HG03460 (cell line): ENCODE data around the gene BEND5.

Experiments used
- ATAC-seq: cut with Tn5 transposase; IDR thresholded peaks from one replicate; pipeline ENCODE4 v1.9.1; 2021; ENCODE audit not compliant: unreplicated experiment

Gene BEND5, protein sequence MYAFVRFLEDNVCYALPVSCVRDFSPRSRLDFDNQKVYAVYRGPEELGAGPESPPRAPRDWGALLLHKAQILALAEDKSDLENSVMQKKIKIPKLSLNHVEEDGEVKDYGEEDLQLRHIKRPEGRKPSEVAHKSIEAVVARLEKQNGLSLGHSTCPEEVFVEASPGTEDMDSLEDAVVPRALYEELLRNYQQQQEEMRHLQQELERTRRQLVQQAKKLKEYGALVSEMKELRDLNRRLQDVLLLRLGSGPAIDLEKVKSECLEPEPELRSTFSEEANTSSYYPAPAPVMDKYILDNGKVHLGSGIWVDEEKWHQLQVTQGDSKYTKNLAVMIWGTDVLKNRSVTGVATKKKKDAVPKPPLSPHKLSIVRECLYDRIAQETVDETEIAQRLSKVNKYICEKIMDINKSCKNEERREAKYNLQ

DNA sequence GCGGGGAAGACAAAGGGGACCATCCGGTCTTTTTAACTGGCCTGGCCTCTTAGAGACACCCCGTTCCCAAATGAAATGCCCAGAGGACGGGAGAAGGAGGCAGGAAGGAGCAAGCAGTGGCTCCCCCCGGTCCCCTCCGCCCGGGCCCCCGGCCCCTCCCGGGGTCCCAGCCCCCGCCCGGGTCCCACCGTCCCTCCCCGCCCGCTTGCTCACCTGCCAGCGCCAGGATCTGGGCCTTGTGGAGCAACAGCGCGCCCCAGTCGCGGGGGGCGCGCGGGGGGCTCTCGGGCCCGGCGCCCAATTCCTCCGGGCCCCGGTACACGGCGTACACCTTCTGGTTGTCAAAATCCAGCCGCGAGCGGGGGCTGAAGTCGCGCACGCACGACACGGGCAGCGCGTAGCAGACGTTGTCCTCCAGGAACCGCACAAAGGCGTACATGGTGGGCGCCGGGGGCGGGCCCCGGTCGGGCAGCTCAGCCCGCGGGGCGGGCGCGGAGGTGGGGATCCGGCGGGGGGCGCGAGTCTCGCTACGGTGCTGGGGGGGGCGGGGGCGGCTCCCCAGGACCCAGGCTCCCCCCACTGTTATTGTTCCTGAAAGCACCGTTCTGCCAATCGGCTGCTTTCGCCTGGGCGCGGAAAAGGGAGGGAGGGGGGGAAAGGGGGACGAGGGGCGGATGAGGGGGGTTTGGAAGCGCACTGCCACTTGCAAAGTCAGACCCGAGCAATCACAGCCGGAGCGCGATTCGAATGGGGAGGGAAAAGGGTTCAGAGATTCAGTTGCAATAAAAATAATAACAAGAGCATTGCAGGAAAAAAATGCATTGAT, at the start of gene BEND5:
Gene BEND5 (minus strand): TSS at position 499 of the 826 bp plus-strand sequence. CDS start 60 bp downstream, at position 439.
- no peak for ATAC-seq

DNA sequence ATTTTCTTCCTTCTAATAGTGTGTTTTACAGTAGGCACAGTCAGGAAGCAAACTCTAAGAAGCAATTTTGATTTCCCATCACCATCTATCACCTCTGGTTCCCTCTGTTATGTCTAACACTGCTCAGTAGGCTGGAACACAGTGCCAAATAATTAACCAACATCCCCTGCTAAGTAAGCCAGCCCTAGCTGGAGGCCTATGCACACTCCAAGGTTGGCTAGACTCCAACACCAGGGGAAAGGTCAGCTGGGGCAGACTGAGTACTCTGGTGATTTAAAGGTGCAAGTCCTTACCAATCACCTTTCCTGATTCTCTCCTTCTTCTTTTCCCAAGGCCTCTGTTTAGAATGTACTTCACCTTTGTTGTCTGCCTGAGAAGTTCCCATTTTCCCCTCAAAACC, 46.5 kb upstream of the BEND5 start:
- no peak for ATAC-seq

DNA sequence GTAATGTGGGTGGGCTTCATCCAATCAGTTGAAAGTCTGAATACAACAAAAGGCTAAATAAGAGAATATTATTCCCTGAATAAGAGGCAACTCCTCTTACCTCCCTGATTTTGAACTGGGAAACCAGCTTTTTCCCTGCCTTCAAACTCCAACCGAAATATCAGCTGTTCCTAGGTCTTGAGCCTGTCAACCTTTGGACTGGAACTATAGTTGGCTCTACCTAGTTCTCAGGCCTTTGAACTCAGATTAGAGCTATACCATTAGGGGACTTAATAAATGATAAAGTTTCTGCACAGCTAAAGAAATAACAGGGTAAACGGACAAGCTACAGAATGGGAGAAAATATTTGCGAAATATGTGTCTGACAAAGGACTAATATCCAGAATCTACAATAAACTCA, 43.8 kb upstream of the BEND5 start:
- no peak for ATAC-seq

DNA sequence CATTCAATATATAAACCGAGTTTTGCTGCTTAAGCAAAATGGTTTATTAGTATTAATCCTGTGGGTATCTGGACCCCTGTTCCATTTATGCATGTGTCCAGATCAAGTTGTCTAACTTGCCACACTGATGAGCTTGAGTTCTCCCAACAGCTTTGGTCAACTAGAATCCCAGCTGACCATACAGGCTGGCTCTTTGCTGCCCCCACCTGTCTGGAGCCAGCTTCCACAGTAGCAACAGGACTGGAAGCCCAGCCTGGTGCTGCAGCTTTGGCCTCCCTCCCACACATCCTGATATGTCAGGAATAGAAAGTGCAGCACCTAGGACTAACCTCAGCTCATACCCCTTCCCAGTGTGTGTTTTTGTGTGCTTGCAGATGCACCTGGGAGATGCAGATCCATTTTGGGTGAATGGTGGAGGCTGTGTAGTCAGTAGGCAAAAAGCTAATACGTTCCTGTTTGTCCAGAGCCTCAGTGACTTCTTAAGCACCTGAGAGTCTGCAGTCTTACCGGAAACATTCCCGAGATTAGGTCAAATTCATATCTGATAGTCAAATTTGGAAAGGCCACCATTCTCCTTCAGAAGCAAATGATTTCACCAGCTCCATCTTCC, 40.9 kb upstream of the BEND5 start:
- peak; percentile 87 for ATAC-seq

DNA sequence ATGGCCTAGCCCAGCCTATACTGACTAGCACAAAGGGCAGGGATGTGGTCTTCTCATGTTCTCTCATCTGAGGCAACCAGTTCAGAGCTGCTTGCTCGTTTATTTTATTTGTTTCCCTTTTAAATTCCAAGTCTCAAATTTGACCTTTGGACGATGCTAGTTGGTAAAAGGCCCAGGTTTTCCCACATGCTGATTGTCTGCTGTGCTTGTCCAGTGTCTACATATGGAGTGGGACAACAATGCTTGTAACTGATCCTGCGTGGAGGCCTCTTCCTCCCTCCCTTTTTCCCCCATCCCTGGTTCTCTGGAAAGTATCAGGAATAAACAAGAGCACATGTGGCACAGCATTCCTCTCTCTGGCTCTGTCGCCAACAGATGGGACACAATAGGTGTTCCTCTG, 34.0 kb upstream of the BEND5 start:
- no peak for ATAC-seq

DNA sequence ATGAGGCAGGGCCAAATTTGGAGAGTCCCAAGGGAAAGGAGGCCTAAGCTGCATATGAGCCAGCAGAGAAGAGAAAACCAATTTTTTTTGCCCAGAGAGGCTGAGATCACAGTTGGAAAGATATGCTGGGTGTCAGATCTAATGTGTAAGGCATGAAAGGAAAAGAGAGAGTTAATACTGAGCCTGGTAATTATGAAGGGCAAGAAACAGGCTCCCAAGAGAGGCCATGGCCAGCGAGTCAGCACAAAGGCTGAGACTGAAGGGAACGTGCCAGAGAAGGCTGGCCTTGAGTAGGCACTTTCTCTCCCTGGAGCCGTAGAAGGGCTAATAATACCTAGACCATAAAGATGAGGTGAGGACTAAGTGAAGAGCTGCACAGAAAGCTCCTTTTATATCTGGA, 31.8 kb upstream of the BEND5 start:
- ATAC-seq: no peak

DNA sequence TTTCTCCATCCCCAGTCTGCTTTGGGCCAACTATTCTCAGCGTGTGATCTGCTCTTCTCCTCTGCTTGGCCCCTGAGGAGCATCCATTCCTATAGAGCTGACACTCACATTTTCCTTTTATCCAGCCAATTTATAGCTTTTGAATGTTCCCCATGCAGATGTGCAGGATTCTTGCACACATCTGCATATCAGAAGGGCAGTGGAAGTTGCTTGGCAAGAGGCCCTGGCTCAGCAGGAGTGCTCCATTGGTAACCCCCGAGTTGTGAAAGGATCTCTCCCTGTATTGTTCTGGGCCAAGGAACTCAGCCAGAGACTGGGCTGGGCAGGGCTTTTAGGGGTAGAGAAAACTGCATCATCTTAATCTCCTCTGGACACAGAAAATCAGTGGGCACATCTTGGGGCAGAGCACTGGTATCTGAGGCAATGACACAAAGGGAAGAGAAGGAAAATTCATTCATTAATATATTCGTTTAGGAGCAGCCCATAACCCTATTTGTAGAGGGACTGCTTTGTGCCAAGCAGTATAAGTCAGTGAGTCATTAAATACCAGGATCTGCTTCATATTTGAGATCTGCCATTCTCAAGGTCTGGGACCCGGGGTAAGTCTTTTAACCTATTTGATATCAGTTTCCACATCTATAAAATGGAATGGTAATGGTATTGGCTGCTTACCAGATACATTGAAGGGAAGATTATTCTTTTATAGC, 31.0 kb upstream of the BEND5 start:
- ATAC-seq: no peak

DNA sequence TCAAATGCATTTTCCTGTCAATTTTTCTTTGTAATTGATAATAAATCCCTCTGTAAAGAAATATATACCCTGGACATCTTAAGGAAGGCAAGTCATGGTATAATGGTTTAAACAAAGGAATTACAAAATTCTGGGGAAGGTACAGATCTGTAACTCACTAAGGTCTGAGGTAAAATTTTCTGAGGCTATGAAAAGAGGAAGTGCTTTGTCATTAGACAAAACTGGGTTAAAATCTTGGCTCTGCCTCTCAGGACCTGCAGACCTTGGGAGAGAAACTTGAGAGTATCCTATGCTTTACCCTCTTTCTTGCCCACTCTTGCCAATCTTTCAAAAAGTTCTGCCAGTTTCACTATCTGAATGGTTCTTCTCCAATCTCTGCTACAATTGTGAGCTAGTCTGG, 26.8 kb upstream of the BEND5 start:
- no peak for ATAC-seq

DNA sequence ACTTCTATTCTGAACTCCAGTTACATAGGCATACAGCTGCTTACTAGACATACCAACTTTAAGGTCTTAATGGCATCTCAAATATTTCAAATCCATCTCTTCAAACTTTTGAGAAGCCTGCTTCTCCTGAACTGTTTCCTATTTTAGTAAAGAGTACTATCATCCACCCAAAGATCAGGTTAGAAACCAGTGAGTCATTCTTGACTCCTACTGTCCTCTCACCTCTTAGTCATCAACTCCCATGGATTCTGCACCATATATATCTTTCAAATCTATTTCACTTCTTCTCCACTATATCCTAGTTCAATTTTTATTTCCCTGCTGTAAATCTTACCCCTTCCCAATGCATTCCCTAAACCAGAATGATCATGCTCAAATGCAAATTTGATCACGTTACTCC, 18.1 kb upstream of the BEND5 start:
- ATAC-seq: no peak

DNA sequence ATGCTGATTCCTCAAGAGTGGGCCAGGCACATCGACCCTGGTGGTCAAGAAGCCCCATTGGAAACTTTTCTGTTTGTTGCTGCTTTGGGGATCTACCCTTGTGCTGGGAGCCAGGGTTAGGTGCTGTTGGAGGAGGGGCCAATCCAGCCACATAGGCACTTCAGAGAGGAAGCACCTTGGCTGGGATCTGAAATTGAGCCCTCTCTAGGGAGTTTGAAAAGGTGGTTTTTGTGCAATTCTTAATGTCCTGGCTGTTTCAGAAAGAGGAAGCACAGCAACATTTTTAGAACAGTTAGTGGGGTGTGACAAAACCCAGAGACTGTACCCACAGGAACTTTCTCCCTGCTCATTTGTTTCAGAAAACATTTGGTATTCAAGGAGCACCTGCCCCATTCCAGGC, 17.2 kb upstream of the BEND5 start:
- peak; percentile 80 for ATAC-seq

DNA sequence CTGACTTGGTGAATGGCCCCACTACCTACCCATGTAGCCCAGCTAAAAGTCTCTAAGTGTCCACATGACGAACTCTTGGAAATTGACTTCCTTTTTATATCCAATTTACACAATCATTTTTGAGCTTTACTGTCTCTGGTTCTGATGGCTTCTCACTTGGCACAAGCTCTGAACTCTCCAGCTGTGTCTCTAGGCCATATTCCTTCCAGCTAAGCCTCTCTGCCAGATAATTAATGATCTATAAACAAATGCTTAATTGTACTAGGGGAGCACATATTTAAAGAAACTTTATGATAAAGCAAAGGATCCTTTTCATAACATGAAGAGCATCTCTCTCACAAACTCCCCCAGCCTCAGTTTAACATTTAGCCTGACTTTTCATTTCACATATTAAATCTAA, 16.3 kb upstream of the BEND5 start:
- ATAC-seq: no peak

DNA sequence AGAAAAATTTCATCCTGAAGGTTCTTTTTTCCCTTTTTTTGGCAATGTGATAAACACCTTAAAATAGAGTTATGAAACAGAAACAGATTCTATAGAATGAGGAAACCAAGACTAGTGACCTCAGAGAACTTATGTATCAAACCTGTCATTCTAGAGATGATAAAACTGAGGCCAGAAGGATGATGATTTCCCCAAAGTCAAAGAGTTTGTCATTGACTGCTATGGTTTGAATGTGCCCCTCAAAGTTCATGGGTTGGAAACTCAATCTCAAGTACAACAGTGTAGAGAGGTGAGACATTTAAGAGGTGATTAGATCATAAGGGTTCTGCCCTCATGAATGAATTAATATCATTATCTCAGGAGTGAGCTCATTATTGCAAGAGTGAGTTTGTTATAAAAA, 13.7 kb upstream of the BEND5 start:
- ATAC-seq: peak; percentile 41

DNA sequence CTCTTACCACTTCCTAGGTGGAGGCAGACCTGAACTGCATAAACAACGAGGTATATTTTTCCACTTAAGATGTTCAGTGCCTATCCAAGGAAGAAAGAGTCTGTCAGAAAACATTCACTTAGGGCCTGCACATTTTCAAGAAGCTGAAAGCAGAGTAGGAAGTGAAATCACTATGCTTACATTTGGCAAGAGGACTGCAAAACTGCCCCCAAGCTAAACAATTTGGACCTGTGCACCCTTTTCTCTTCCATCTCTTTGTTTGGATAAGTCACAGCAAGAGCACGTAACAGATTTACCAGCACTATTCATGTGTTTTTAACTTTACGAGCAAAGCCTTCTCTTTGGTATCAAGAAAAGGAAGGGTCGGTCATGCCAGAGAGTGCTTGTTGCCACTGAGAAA, 13.2 kb upstream of the BEND5 start:
- ATAC-seq: peak; percentile 23

DNA sequence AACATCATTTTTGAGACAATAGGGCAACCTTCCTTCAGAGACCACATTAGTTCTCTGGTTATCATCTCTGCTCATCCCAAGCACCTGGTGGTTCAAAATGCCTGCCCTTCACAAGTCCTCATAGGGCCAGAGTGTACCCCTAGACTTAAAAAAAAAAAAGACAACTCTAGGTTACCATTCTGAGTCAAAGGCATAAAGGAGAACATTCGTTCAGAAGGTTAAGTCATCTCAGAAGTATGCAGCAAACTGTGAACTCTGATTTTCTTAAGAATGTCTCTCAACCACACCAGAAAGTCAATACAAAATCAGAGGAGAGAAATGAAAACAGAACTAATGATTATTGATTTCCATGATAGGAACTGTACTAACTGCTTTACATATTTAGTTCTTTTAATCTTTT, 9.2 kb upstream of the BEND5 start:
- ATAC-seq: no peak

DNA sequence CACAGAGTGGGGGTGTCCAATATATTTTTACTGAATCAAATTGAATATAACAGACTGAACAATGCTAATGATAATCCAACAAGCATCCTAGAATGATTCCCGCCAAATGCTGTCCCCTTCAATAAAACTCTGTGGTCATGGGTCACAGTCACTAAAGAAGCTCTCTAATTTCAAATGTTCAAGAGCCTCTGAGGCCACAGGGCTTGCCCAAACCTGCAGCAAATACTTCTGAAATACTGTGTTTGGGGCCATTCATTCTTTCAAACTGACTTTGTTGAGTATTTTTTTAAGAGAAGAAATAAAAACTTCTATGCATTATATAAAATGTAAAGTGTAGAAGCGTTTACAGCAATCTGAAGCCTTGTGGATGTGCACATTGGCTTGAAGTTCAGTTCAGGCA, 7.6 kb upstream of the BEND5 start:
- no peak for ATAC-seq

DNA sequence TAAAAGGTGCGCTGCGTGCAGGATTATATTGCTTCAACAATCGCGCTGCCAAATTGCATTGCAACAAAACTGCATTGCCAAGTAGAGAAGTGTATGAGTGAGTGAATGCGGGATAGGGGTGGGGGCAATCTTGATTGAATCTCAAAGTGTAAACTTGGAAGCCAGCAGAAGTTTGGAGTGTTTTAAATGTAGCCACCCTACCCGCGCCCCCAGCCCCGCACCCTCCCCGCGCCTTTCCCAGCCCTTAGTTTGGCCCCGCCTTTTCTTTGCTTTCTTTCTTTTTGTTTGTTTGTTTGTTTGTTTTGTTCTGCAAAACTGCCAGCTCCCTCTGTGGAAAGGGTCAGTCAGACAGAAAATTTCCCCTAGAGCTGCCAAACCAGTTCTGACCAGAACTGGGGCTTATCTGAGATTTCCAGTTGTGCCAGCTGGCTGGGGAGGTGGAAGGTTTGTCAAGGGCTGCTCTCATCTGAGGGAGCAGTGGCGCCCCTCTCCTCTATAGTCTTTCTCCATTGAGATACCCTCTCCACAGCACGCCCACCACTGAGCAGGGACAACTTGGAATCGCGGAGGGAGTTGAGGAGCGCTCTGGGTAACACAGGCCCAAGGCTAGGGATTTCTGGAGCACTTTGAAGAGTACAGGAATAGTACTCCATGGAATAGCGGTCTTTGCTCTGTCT, 666 bp upstream of the BEND5 start:
- no peak for ATAC-seq

DNA sequence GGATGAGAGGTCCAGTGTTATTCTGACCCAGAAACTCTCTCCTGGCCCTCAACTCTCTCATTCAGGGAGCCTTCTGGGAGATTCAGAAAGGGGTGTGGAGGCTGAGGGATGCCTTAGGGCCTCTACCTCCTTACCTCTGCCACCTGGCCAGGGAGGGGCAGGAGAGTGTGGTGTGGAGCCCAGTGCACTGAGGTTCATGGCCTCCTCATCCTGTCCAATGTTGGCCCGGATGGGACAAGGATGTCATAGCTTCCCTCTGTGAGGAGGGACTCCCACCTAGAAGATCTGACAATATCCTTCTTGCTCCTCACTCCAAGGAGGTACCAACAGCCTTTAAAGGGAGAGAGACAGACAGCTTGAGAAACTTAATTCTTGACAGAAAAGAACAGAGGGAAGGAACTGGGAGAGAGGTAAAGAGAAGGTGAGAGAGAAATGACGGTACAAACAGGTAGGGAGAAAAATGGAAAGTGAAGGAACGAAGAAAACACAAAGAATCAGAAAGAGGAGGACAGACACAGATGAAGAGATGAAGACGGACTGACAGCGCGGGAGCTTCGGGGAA, 779 bp downstream of the BEND5 start:
- no peak for ATAC-seq

DNA sequence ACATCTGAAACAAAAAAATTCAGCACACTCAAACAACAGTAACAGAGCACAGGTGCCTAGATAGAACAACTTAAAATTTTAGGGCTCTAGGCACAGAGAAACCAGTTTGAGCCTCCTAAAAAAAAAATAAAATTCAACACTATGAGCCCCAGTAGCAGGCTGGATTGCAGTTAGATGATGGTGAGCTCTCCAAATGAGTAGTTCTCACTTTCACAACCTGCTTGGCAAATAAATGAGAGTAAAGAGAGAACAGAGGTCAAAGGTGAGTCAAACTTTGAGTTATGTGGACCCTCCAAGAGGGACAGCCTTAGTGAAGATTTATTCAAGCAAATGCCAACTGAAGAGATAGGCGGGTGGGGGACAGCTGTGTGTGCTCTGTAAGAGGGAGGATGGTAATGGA, 3.6 kb downstream of the BEND5 start:
- peak; percentile 54 for ATAC-seq

DNA sequence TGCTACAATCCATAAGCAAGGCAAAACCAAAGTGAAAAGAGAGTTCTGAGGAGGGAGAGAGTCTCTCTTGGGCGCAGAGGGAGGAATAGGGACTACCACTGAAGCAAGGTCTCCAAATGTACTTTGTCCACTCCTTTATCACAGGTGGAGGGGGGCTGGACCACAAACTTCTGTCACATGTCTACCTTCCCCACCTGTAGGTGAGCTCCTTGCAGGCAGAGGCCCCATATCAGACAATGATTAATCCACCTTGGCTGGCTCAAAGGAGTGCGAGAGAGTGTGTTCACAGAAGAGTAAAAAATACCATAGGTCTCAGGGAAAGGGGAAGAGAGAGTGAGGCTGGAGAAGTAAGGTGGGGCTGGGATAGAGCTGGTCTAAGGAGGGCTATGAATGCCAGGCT, 4.5 kb downstream of the BEND5 start:
- ATAC-seq: no peak

DNA sequence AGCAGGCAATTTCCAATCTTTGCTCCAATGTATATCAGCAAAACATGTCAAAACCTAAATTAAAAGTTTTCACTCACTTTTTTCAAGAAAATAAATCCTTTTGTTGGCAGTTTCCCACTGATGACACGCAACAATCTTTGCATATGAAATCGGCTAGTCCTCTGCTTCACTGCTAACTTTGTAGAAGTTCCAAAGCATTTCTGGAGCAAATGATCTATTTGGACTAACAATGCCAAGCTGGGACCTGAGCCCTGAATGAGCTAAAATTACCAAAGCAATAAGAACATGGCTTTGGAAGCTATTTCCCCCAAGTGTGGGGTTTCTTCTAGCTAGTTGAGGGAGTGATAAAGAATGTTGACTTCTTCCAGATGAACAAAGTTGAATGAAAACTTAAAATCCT, 5.1 kb downstream of the BEND5 start:
- ATAC-seq: no peak
